ENCODE data around the gene PEX6. TPM values are rescaled to one million over a fixed set of nuclear protein-coding genes. Genes with fewer than 3 reads are reported as not detected.
A peak's percentile ranks its signal among the peaks of the same experiment; 100 is the strongest.
"Not testable (repeated sequence)": the region's sequence is repeated elsewhere in the genome, so short reads cannot be mapped to it uniquely, and the experiment has no call there.

The PEX6 gene
- polyA plus RNA-seq, 3 donors, result 11.4 to 21.5 (median 15.0) TPM

DNA sequence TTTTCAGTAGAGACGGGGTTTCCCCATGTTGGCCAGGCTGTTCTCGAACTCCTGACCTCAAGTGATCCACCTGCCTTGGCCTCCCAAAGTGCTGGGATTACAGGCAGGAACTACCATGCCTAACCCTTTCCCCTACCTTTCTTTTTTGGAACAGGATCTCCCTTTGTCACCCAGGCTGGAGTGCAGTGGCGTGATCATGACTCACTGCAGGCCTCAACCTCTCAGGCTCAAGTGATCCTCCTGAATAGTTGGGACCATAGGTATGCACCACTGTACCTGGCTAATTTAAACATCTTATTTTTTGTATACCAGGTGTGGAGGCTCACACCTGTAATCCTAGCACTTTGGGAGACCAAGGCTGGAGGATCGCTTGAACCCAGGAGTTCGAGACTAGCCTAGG, 37.6 kb downstream of the PEX6 start:
- not testable (repeated sequence) for H3K27ac ChIP-seq (ENCODE audit: low read depth, low read length)
- WGBS, 3 donors, result 96 to 100% (median 97%) methylated on average over 5 of the region's 5 CpGs

DNA sequence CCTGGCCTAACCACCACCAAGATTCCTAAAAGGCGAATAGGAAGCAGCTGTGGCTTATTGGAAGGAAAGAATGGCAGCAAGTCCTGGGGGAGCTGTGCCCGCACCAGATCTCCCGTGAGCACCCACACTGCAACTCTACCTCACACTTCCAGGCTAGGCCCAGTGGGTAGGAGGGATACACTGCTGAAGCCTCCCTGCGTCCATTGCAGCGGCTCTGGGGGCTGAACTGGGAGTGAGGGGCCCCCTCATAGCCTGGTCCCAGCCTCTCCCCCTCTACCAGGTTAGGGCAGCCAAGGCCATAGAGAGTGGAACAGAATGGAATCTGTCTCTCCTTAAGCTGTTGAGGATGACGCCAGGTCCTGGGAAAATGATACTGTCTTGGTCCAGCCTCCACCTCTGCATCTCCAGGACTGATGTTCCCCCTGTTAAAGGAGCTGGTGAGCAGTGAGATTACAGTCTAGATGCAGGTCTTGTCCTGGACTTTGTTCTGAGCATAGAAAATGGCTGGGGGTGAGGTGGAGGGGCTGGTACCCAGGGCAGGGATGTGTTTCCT, 38.4 kb downstream of the PEX6 start:
- H3K27ac ChIP-seq (ENCODE audit: low read depth, low read length), result no peak overlapping the region
- WGBS, 3 donors, result 91 to 98% (median 95%) methylated on average over 6 of the region's 6 CpGs

DNA sequence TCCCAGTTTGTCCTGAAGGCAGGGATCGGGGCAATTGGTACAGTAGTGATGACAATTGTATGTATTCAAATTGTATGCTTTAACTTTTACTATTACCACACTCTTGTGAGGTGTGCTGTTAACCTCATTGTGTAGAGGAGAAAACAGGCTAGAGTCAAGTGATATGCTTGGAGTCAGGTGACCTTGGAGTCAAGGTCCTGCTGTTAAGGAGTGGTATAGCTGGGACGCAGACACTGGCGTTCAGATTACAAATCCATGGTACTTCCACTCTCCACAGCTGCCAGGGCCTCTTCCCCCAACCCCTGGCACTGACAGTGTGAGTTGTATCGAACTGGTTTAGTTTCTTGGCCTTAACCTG, 39.2 kb downstream of the PEX6 start:
- 38 to 87% (median 79%) methylated on average over 4 of the region's 4 CpGs for WGBS, 3 donors
- H3K27ac ChIP-seq (ENCODE audit: low read depth, low read length), result no peak overlapping the region

DNA sequence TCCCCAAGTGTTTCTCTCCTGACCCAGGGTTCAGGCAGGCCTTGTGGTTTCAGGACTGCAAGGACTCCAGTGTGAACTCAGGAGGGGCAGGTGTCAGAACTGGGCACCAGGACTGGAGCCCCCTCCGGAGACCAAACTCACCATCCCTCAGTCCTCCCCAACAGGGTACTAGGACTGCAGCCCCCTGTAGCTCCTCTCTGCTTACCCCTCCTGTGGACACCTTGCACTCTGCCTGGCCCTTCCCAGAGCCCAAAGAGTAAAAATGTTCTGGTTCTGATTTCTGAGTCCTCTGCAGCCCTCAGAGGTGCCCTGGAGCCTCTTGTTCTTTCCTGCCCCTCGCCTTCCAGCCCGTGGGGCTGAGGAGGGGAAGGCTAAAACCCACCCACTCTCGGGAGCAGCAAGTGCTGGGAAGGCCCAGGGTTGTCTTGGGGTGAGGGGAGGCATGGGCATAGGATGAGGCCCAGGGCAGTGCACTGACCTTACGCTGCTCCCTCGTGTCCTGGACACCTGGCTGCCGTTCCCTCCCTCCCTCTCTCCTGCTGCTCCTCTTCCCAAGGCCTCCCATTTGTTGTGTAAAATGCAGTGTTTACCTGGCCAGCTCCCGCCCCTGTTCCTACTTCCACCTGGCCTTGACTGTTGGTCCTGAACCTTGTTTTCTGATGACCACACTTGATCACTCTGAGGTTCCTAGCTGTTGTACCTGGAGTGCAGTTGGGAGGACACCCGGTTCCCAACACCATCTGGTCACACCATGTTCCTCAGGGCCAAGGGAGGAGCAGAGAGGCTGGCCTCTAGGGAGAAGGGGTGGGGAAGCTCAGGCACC, 39.8 kb downstream of the PEX6 start:
- 43 to 80% (median 76%) methylated on average over 9 of the region's 9 CpGs for WGBS, 3 donors
- no peak overlapping the region for H3K27ac ChIP-seq (ENCODE audit: low read depth, low read length)

DNA sequence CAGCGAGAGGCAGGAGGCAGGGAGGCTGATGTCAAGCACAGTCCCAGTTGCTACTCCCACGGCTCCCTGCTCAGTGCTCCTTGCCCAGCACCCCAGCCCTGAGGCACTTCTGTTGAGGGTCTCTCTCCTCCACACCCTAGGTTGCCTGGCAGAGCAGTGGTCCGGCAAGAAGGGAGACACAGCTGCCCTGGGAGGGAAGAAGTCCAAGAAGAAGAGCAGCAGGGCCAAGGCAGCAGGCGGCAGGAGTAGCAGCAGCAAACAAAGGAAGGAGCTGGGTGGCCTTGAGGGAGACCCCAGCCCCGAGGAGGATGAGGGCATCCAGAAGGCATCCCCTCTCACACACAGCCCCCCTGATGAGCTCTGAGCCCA, 40.6 kb downstream of the PEX6 start:
- H3K27ac ChIP-seq (ENCODE audit: low read depth, low read length), result no peak overlapping the region
- WGBS, 3 donors, result 52 to 81% (median 81%) methylated on average over 5 of the region's 5 CpGs

DNA sequence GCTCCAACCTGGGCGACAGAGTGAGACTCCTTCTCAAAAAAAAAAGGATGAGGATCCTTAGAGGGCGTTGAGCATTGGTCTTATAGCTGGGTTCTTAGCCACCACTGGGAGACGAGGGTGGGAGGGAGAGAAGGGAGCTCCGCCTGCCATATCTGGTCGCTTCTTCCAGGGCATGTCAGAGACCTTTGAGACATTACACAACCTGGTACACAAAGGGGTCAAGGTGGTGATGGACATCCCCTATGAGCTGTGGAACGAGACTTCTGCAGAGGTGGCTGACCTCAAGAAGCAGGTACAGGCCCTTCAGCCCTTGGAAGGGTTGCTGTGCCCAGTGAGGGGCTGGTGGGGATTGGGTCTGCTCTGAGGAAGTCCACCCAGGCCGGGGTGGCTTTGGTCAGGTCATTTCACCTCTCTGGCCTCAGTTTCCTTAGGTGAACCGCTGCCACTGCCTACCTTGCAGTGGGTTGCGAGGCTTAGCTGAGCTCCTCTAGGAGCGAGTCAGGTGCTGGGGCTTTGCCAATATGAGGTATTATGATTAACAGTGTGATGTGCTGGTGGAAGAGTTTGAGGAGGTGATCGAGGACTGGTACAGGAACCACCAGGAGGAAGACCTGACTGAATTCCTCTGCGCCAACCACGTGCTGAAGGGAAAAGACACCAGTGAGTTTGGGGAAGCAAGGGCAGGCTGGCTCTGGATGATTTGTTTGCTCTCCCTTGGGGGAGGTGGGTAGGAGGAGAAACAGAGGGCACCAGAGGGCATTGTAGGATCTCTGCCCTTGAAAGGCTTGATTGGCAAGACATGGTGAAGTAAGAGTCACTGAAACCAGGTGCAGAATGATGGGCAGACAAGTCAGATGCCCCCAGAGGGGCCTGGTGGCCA, 41.2 kb downstream of the PEX6 start:
- no peak overlapping the region for H3K27ac ChIP-seq (ENCODE audit: low read depth, low read length)
- WGBS, 3 donors, result 75 to 94% (median 93%) methylated on average over 13 of the region's 13 CpGs

DNA sequence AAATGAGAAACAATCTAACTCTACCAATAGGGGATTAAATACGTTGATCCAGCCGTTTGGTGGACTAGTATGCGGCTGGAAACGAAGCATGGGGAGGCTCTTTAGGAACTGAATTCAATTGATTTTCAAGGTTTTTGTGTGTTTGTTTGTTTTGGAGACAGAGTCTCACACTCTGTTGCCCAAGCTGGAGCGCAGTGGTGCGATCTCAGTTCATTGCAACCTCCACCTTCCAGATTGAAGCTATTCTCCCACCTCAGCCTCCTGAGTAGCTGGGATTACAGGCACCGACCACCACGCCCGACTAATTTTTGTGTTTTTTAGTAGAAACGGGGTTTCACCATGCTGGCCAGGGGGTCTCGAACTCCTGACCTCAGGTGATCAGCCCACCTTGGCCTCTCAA, 42.6 kb downstream of the PEX6 start:
- WGBS, 3 donors, result 86 to 96% (median 96%) methylated on average over 11 of the region's 11 CpGs
- H3K27ac ChIP-seq (ENCODE audit: low read depth, low read length), result no peak overlapping the region

DNA sequence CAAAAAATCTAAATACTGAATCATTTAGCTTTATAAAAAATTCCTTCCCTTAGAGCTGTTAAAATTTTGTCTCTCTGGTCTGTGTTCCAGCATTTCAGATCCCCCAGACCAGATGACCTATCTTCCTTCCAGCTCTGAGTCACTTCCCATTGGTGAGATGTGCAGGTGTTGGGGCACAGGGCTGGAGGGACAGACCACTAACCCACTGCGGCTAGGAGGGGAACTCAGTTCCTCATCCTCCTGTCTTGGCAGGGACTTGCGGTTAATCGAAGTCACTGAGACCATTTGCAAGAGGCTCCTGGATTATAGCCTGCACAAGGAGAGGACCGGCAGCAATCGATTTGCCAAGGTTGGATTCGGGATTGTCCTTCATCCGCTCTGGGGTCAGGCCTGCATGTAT, 43.7 kb downstream of the PEX6 start:
- H3K27ac ChIP-seq (ENCODE audit: low read depth, low read length), result no peak overlapping the region
- 63 to 82% (median 79%) methylated on average over 7 of the region's 7 CpGs for WGBS, 3 donors

DNA sequence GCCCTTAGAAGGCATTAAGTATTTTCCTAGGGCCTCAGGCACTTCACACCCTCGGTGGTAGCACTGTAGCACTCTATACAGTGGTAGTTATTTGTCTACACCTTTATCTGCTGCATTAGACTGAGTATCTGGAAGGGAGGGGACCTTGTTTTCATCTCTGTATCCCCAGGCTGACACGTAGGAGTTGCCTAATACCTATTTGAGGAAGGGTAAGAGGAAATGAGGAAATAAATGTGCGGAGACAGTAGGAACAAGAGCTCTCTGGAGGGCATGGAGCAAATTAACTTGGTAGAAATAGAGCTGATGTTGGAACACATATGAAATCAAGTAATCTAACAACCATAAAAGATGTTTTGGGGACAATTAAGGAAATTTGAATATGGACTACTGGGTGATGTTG, 45.8 kb downstream of the PEX6 start:
- 37 to 64% (median 40%) methylated on average over 3 of the region's 3 CpGs for WGBS, 3 donors
- no peak overlapping the region for H3K27ac ChIP-seq (ENCODE audit: low read depth, low read length)

DNA sequence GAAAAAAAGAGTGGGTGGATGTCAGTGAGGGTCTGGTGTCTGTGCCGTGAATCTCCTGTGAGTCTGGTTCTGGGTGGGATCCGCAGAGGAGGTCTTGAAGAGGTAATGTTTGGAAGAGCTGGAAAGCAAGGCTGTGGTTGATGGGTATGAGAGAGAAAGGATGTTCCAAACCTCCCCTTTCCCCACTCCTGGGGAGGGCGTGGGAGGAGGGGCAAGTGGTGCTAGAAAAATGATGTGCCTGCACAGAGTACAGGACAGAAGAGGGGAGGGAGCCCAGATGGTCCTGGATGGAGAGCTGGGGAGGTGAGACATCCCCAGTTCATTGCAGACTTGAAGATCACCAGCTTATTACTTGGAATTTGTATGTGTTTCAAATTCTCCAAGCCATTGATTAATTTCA, 46.6 kb downstream of the PEX6 start:
- WGBS, 3 donors, result 87 to 96% (median 88%) methylated on average over 3 of the region's 3 CpGs
- H3K27ac ChIP-seq (ENCODE audit: low read depth, low read length), result no peak overlapping the region

DNA sequence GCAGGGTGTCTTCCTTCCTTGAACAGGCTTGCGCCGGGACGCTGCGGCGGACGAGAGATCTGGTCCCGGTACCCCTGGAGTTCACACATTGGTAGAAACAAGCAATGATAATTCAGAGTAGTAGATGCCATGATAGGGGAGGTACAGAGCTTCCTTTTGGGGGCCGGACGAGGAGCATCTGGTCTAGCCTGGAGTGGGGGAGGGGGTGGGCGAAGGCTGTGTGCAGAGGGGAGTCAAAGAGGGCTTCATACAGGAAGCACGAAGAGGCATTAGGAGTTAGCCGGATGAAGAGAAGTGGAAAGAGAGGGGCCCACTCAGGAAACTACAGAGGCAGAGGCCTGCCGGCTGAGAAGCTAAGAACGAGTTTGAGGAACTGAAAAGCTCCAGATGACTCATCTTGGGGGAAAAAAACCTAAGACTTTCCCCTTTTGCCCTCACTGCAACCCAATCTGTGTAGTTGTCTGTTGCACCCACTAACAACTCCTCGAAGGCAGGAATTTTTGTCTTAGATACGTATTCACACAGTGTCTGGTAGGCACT, 49.1 kb downstream of the PEX6 start:
- peak overlapping the region; percentile 54 for H3K27ac ChIP-seq (ENCODE audit: low read depth, low read length)
- 1 to 3% (median 1%) methylated on average over 11 to 16 of the region's 16 CpGs for WGBS, 3 donors

DNA sequence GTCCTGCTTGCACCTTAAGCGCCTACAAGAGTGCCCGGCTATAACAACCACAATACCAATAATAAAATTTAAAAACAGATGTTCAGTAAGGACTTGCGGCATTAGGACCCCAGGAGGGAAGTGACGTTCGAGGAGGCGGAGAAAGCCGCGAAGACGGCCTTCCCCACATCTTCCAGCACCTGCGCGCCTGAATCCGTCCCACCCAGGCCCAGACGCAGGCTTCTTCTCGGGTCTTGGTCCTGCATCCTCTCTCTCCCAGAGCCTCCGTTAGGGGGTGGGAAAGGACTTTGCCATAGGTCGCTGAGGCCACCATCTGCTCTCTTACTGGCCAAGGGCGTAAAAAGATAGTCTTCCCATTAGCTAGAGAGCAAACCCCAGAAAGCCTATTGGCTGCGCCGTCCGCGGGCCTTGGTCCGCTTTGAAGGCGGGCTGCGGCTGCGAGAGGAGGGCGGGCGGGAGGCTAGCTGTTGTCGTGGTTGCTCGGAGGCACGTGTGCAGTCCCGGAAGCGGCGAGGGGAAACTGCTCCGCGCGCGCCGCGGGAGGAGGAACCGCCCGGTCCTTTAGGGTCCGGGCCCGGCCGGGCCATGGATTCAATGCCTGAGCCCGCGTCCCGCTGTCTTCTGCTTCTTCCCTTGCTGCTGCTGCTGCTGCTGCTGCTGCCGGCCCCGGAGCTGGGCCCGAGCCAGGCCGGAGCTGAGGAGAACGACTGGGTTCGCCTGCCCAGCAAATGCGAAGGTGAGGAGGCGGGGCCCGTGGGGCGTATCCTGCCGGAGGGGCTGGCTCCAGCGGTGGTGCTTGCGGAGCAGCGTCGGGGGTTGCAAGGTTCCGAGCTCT, 49.8 kb downstream of the PEX6 start, which contains the start of gene CNPY3:
TSS of gene CNPY3 (plus strand) at position 495 of the 835 bp plus-strand sequence. CDS start at position 586, 91 bp downstream.
- 0% methylated on average over 59 to 63 of the region's 63 CpGs for WGBS, 3 donors
- H3K27ac ChIP-seq (ENCODE audit: low read depth, low read length), result peak within 1 kb of the TSS; percentile 54

DNA sequence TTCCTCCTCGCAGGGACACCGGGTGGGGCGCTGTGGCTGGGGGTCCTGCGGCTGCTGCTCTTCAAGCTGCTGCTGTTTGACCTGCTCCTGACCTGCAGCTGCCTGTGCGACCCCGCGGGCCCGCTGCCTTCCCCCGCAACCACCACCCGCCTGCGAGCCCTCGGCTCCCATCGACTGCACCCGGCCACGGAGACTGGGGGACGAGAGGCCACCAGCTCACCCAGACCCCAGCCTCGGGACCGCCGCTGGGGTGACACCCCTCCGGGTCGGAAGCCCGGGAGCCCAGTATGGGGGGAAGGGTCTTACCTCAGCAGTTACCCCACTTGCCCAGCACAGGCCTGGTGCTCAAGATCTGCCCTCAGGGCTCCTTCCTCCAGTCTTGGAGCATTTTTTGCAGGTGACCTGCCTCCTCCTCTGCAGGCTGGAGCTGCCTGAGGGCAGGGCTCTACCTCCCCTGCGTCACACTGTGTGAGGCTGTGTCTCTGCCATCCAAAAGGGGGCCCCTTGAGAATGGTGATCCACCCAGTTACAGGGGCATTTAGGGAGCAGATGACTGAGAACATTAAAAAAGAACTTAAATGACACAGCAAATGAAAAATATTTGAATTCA, 53.6 kb downstream of the PEX6 start:
- 41 to 68% (median 61%) methylated on average over 23 of the region's 23 CpGs for WGBS, 3 donors
- no peak overlapping the region for H3K27ac ChIP-seq (ENCODE audit: low read depth, low read length)

DNA sequence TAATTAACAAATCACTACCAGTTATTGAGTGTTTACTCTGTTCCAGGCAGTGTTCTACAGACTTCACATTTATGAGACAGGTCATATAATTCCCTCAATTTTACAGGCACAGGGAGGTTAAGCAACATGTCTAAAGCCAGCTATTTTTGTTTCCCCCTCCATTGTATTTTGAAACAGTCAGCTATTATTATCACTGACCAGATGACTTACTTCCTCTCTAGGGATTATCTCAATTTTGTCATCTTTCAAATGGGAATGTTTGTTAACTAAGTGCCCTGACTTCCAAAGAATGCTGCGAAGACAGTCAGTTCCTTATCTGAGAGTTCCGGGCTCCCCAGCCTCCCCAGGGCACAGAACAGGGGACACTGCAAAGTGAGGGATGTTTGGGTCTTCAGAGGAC, 55.3 kb downstream of the PEX6 start:
- H3K27ac ChIP-seq (ENCODE audit: low read depth, low read length), result no peak overlapping the region
- WGBS, 3 donors, result 67 to 79% (median 72%) methylated on average over 2 of the region's 2 CpGs

DNA sequence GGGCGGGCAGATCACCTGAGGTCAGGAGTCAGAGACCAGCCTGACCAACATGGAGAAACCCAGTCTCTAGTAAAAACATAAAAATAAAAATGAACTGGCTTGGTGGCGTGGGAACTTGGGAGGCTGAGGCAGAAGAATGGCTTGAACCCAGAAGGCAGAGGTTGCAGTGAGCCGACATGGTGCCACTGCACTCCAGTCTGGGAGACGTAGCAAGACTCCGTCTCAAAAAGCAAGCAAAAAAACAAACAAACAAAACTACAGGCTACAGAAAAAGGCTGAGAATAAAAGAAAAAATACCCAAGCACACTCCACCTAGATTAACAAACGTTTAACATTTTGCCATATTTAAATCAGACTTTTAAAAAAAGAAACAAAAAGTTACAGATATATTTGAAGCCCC, 57.2 kb downstream of the PEX6 start:
- 71 to 85% (median 78%) methylated on average over 6 of the region's 6 CpGs for WGBS, 3 donors
- no peak overlapping the region for H3K27ac ChIP-seq (ENCODE audit: low read depth, low read length)

DNA sequence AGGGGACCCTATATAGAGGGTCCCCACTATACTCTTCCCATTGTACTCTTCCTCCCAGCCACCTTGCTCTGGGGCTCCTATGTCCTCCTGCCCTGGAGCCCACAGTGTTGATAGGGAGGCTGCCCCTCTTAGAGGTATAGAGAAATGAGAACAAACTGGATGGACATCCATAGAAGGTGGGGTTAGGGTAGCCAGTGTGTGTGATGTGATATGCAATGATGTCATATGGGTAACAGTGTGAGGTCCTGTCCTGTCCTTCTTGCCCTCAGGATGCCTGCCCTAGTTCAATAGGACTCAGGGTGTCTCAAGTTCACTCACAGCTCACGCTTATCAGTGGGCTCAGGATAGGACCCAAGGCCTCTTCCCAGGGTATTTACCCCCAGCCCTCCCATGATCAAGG, 62.7 kb downstream of the PEX6 start:
- no peak overlapping the region for H3K27ac ChIP-seq (ENCODE audit: low read depth, low read length)
- 88 to 95% (median 91%) methylated on average over 1 of the region's 1 CpG for WGBS, 3 donors

DNA sequence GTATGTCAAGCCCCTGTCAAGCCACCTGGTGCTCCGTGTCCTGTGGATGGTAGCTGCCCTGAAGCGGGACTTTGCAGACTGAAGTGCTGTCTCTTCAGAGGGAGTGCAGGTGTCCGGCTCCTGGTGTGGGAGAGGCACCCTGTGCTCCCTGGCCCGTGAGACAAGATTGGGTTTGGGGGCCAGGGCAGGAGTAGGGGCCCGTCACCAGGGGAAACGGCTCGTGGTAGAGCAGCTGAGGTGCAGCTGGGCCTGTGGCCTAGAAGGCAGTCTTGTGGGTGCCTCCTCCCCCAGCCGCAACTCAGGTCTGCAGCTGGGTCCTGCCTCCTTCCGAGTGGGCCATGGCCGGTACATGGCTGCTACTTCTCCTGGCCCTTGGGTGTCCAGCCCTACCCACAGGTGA, 63.2 kb downstream of the PEX6 start, which contains the start of gene PTCRA:
TSS of gene PTCRA (plus strand) at position 322 of the 400 bp plus-strand sequence. CDS start at position 339, 17 bp downstream.
- H3K27ac ChIP-seq (ENCODE audit: low read depth, low read length), result no peak within 1 kb of the TSS
- WGBS, 3 donors, result 74 to 85% (median 74%) methylated on average over 10 of the region's 10 CpGs

DNA sequence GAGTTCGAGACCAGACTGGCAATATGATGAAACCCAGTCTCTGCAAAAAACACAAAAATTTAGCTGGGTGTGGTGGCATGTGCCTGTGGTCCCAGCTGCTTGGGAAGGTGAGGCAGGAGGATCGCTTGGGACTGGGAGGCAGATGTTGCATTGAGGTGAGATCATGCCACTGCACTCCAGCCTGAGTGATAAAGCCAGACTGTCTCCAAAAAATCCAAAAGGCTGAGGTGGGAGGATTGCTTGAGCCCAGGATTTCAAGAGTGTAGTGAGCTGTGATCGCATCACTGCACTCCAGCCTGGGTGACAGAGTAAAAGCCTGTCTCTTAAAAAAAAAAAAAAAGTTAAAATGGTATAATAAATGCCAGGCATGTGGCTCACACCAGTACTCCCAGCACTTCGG, 64.4 kb downstream of the PEX6 start:
- H3K27ac ChIP-seq (ENCODE audit: low read depth, low read length), result no peak overlapping the region
- WGBS, 3 donors, result 76 to 82% (median 76%) methylated on average over 4 of the region's 4 CpGs

Measured in adipose tissue (tissue), 3 donors.